Astrocyte (in vitro differentiated cells and primary cell): Measurements from ENCODE around the gene ESRRA. TPM values are rescaled to one million over a fixed set of nuclear protein-coding genes. Genes with fewer than 3 reads are reported as not detected.

ENCODE experiments used
- DNase-seq: peaks from one replicate; pipeline ENCODE4 v3.0.0-alpha.2; 2010; ENCODE audit warnings: low read depth
- FAIRE-seq: peaks from 2 replicates; lab custom pipeline; 2011; peaks lifted over from hg19 to GRCh38; lab: Jason Lieb, UNC
- H2AFZ ChIP-seq: 2 replicates; pipeline ENCODE4 v1.6.0; 2012; ENCODE audit warnings: low read depth, low read length, inconsistent platforms
- H3K27ac ChIP-seq: 2 replicates; pipeline ENCODE4 v1.5.1; 2011; ENCODE audit warnings: low read depth, low read length, inconsistent platforms
- H3K27me3 ChIP-seq: 2 replicates; pipeline ENCODE4 v1.6.0; 2011; ENCODE audit warnings: low read length, inconsistent platforms; ENCODE audit not compliant: insufficient read depth
- H3K36me3 ChIP-seq: 2 replicates; pipeline ENCODE4 v1.5.1; 2011; ENCODE audit warnings: low read length, inconsistent platforms; ENCODE audit not compliant: insufficient read depth
- H3K4me1 ChIP-seq: 2 replicates; pipeline ENCODE4 v1.5.1; 2011; ENCODE audit warnings: low read length, inconsistent platforms; ENCODE audit not compliant: insufficient read depth
- H3K4me2 ChIP-seq: 2 replicates; pipeline ENCODE4 v1.6.0; 2012; ENCODE audit warnings: low read length, inconsistent platforms
- H3K4me3 ChIP-seq: 2 replicates; pipeline ENCODE4 v1.5.1; 2011; ENCODE audit warnings: low read depth, mild to moderate bottlenecking, low read length, inconsistent platforms; ENCODE audit not compliant: insufficient read depth
- H3K79me2 ChIP-seq: 2 replicates; pipeline ENCODE4 v1.6.0; 2012; ENCODE audit warnings: mild to moderate bottlenecking, low read length, inconsistent platforms; ENCODE audit not compliant: insufficient read depth
- H3K9ac ChIP-seq: 2 replicates; pipeline ENCODE4 v1.6.0; 2012; ENCODE audit warnings: mild to moderate bottlenecking, low read length, inconsistent platforms
- H3K9me3 ChIP-seq: 2 replicates; pipeline ENCODE4 v1.5.1; 2012; ENCODE audit warnings: low read depth, mild to moderate bottlenecking, low read length, inconsistent platforms; ENCODE audit not compliant: insufficient read depth
- H4K20me1 ChIP-seq: 2 replicates; pipeline ENCODE4 v1.6.0; 2012; ENCODE audit warnings: low read length, inconsistent platforms; ENCODE audit not compliant: insufficient read depth
- H3K27ac Mint-ChIP-seq: one replicate; pipeline ENCODE4 v1.8.0; 2021; ENCODE audit warnings: mild to moderate bottlenecking, mixed read lengths; ENCODE audit not compliant: unreplicated experiment
- H3K27me3 Mint-ChIP-seq: one replicate; pipeline ENCODE4 v1.8.0; 2021; ENCODE audit warnings: low read depth, mixed read lengths; ENCODE audit not compliant: unreplicated experiment
- H3K36me3 Mint-ChIP-seq: one replicate; pipeline ENCODE4 v1.8.0; 2021; ENCODE audit warnings: low read depth, mixed read lengths; ENCODE audit not compliant: unreplicated experiment
- H3K4me1 Mint-ChIP-seq: one replicate; pipeline ENCODE4 v1.8.0; 2021; ENCODE audit warnings: low read depth, mixed read lengths; ENCODE audit not compliant: unreplicated experiment
- H3K4me3 Mint-ChIP-seq: one replicate; pipeline ENCODE4 v1.8.0; 2021; ENCODE audit warnings: mild to moderate bottlenecking, moderate library complexity, mixed read lengths; ENCODE audit not compliant: unreplicated experiment
- H3K9me3 Mint-ChIP-seq: one replicate; pipeline ENCODE4 v1.8.0; 2021; ENCODE audit warnings: mild to moderate bottlenecking, mixed read lengths; ENCODE audit not compliant: unreplicated experiment
- EZH2 ChIP-seq: IDR thresholded peaks from 2 replicates; pipeline ENCODE4 v1.6.1; 2012; ENCODE audit warnings: mild to moderate bottlenecking, low read length, inconsistent platforms; ENCODE audit not compliant: insufficient read depth
- total RNA-seq: library from RNA; stranded (reverse); gene quantifications from 2 replicates; pipeline ENCODE4 v1.2.1, GENCODE V29; 2021
- TF ChIP-seq, protein P1 (sequence below): IDR thresholded peaks from 2 replicates; pipeline ENCODE4 v1.5.1; 2011; ENCODE audit warnings: low read depth, mild to moderate bottlenecking, inconsistent platforms, low read length, moderate library complexity; ENCODE audit not compliant: insufficient read depth

Gene ESRRA
- total RNA-seq, 1 donor from 2014 or later = 26.3 TPM

DNA sequence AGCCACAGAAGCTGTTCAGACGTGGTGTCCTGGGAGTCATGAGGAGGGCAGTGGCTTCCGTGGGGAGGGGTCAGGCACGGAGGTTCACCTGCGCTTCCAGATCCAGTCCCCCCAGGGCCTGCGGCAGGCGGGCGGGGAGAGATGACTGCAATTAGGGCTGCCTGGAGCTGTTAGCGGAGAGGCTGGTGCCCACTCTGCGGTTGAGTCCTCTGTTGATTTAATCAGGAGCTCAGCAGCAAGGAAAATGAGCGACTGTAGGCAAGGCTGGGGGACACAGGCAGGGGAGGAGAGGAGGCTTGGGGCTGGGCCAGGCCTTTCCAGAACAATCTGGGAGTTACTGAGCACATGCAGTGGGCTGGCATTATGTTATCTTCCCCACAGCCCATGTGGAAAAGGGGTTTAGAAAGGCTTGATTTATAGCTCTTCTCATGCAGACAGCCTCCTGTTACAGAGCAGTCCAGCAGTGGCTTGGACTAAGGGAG is 40.9 kb upstream of the ESRRA start:
- Mint-ChIP-seq H3K36me3 (peaks cover 22% of the 10 kb centered on the region), H3K27ac (no peak overlapping the region), H3K27me3 (no peaks in the 10 kb centered on the region), H3K9me3 (peaks cover 2% of the 10 kb centered on the region), H3K4me1 (peaks cover 19% of the 10 kb centered on the region), H3K4me3 (peak overlapping the region; percentile 54)
- H3K79me2 ChIP-seq = no peaks in the 10 kb centered on the region
- TF ChIP-seq, protein P1, sequence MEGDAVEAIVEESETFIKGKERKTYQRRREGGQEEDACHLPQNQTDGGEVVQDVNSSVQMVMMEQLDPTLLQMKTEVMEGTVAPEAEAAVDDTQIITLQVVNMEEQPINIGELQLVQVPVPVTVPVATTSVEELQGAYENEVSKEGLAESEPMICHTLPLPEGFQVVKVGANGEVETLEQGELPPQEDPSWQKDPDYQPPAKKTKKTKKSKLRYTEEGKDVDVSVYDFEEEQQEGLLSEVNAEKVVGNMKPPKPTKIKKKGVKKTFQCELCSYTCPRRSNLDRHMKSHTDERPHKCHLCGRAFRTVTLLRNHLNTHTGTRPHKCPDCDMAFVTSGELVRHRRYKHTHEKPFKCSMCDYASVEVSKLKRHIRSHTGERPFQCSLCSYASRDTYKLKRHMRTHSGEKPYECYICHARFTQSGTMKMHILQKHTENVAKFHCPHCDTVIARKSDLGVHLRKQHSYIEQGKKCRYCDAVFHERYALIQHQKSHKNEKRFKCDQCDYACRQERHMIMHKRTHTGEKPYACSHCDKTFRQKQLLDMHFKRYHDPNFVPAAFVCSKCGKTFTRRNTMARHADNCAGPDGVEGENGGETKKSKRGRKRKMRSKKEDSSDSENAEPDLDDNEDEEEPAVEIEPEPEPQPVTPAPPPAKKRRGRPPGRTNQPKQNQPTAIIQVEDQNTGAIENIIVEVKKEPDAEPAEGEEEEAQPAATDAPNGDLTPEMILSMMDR = no peak
- no peak for TF ChIP-seq EZH2
- no peaks in the 10 kb centered on the region for H3K9me3 ChIP-seq
- no peak for DNase-seq
- no peak for FAIRE-seq
- H3K27ac ChIP-seq = no peak overlapping the region
- no peak overlapping the region for H3K4me3 ChIP-seq
- H2AFZ ChIP-seq = no peak overlapping the region
- H3K9ac ChIP-seq = no peak overlapping the region
- peaks cover 31% of the 10 kb centered on the region for H3K4me1 ChIP-seq
- peaks cover 14% of the 10 kb centered on the region for H3K36me3 ChIP-seq
- H3K27me3 ChIP-seq = no peaks in the 10 kb centered on the region
- H3K4me2 ChIP-seq = no peak overlapping the region
- peaks cover 31% of the 10 kb centered on the region for H4K20me1 ChIP-seq

DNA sequence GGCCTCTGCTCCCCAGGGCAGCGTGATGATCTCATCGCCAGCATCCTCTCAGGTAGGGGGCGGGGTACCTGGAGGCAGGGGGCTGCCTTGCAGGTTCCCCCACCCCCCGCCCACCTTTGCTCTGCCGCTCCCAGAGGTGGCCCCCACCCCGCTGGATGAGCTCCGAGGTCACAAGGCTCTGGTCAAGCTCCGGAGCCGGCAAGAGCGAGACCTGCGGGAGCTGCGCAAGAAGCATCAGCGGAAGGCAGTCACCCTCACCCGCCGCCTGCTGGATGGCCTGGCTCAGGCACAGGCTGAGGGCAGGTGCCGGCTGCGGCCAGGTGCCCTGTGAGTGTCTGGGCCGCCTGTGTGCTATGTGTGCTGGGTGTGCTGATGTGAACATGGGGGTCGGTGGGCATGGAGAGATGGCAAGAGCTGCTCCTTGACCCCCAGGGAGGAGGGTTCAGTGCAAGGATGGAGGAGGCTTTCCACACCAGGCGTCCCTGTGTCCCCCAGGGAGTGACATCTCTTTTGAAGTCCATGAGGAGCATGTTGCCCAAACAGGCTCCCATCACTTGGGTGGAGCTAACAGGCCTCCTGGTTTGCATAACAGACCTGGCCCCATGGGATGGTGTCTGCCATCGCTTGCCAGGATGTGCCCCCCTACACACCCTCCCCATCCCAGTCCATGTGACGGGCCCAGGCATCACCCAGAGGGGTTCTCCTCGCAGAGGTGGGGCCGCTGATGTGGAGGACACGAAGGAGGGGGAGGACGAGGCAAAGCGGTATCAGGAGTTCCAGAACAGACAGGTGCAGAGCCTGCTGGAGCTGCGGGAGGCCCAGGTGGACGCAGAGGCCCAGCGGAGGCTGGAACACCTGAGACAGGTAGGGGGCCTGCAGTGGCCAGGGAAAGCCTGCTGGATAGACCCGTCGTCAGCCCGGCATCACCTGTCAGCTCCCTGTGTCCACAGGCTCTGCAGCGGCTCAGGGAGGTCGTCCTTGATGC is 39.9 kb upstream of the ESRRA start:
- no peaks in the 10 kb centered on the region for H3K27me3 Mint-ChIP-seq
- no peak overlapping the region for H2AFZ ChIP-seq
- TF ChIP-seq EZH2 = no peak
- TF ChIP-seq, protein P1 = no peak
- H3K4me1 Mint-ChIP-seq = peaks cover 19% of the 10 kb centered on the region
- H3K9me3 Mint-ChIP-seq = no peaks in the 10 kb centered on the region
- peaks cover 33% of the 10 kb centered on the region for H3K4me1 ChIP-seq
- no peaks in the 10 kb centered on the region for H3K9me3 ChIP-seq
- peaks cover 11% of the 10 kb centered on the region for H3K36me3 ChIP-seq
- H4K20me1 ChIP-seq = peaks cover 22% of the 10 kb centered on the region
- no peak overlapping the region for H3K27ac Mint-ChIP-seq
- no peak overlapping the region for H3K9ac ChIP-seq
- no peaks in the 10 kb centered on the region for H3K27me3 ChIP-seq
- no peaks in the 10 kb centered on the region for H3K79me2 ChIP-seq
- H3K27ac ChIP-seq = no peak overlapping the region
- no peak for DNase-seq
- H3K4me2 ChIP-seq = no peak overlapping the region
- H3K36me3 Mint-ChIP-seq = peaks cover 11% of the 10 kb centered on the region
- no peak for FAIRE-seq
- no peak overlapping the region for H3K4me3 Mint-ChIP-seq
- no peak overlapping the region for H3K4me3 ChIP-seq
